AG04450 (cell line): ENCODE measurements around the gene CNOT4. TPM values are rescaled to one million over a fixed set of nuclear protein-coding genes. Genes with fewer than 3 reads are reported as not detected.

Source experiments
- CTCF ChIA-PET: fragments of 300-600, 350-600 bp; formaldehyde crosslinking; extraction: SDS; loops from one replicate; lab custom pipeline; 2022; ENCODE audit warnings: antibody characterized with exemption, inconsistent platforms; lab: Charles Lee
- POLR2A ChIA-PET: fragments of 350-600 bp; formaldehyde crosslinking; extraction: SDS; loops from one replicate; lab custom pipeline; 2021; ENCODE audit warnings: antibody characterized with exemption, inconsistent platforms; lab: Yijun Ruan, JAX
- DNase-seq: peaks from one replicate; pipeline ENCODE4 v3.0.0-alpha.2; 2011; ENCODE audit warnings: low read depth, low spot score
- H3K27ac ChIP-seq: one replicate; pipeline ENCODE4 v1.5.1; 2012; ENCODE audit warnings: low read depth, low read length, control low read depth
- H3K27me3 ChIP-seq: one replicate; pipeline ENCODE4 v1.6.0; 2012; ENCODE audit warnings: low read length; ENCODE audit not compliant: control insufficient read depth, insufficient read depth
- H3K4me3 ChIP-seq: 2 replicates; pipeline ENCODE4 v1.5.1; 2011; ENCODE audit warnings: mild to moderate bottlenecking, low read depth, low read length, control low read depth
- H3K9me3 ChIP-seq: 2 replicates; pipeline ENCODE4 v1.5.1; 2012; ENCODE audit warnings: low read length; ENCODE audit not compliant: control insufficient read depth, insufficient read depth
- polyA plus RNA-seq: library from polyadenylated mRNA; depleted of rRNA; stranded (reverse); fragments of >200 nt; gene quantifications from 2 replicates; pipeline ENCODE4 v1.2.3, GENCODE V29; 2011
- TF ChIP-seq, protein P1 (sequence below): IDR thresholded peaks from 2 replicates; pipeline ENCODE4 v1.5.1; 2011; ENCODE audit warnings: low read depth, low read length, control low read depth, inconsistent platforms

Gene CNOT4
- polyA plus RNA-seq, 1 experiment = 17.0 TPM

GRCh38 chr7:135385209-135385608, 124.7 kb downstream of the CNOT4 start:
- H3K4me3 ChIP-seq = no peak overlapping the region
- TF ChIP-seq, protein P1, sequence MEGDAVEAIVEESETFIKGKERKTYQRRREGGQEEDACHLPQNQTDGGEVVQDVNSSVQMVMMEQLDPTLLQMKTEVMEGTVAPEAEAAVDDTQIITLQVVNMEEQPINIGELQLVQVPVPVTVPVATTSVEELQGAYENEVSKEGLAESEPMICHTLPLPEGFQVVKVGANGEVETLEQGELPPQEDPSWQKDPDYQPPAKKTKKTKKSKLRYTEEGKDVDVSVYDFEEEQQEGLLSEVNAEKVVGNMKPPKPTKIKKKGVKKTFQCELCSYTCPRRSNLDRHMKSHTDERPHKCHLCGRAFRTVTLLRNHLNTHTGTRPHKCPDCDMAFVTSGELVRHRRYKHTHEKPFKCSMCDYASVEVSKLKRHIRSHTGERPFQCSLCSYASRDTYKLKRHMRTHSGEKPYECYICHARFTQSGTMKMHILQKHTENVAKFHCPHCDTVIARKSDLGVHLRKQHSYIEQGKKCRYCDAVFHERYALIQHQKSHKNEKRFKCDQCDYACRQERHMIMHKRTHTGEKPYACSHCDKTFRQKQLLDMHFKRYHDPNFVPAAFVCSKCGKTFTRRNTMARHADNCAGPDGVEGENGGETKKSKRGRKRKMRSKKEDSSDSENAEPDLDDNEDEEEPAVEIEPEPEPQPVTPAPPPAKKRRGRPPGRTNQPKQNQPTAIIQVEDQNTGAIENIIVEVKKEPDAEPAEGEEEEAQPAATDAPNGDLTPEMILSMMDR = no peak
- no peaks in the 10 kb centered on the region for H3K27me3 ChIP-seq
- DNase-seq = no peak
- no peaks in the 10 kb centered on the region for H3K9me3 ChIP-seq
- no peak overlapping the region for H3K27ac ChIP-seq
- CTCF ChIA-PET = interaction anchor here (1.4 kb wide), 1 partner anchor 105 kb away, joined by 5 read pairs; no protein-coding TSS in a partner anchor
- POLR2A ChIA-PET = no interaction called here

DNA sequence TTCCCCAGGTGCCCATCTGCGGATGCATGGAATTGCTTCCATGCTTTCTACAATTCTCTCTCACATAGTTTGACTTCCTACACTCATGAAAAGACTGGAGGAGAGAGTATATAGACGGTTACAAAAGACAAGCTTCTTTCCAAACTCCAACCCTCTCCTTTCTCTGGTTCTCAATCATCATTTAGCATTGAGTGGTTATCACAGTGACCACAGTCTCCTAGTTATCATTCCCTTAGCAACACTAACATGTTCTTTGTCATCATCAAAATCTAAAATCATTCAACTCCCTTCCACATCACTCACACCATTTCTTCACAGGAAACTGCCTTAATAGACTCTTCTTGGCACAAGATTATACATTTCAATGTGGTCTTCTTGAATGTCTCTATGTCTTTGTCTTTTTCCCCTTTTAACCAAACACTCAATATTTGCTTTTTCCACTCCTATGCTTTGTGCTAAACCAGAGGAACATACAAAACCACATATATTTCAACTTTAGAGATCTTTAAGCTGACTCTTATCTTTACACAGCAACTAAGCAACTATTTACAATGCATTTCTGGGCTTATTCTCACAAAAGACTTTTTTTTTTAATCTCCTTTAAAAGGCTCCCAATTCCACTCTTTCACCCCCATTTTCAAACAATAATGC, 126.3 kb downstream of the CNOT4 start:
- H3K4me3 ChIP-seq = no peak overlapping the region
- TF ChIP-seq, protein P1 = no peak
- H3K9me3 ChIP-seq = no peaks in the 10 kb centered on the region
- H3K27me3 ChIP-seq = no peaks in the 10 kb centered on the region
- DNase-seq = no peak
- POLR2A ChIA-PET = no interaction called here
- CTCF ChIA-PET = interaction anchor here (0.7 kb wide), 1 partner anchor 32 kb away, joined by 6 read pairs; no protein-coding TSS in a partner anchor
- no peak overlapping the region for H3K27ac ChIP-seq

DNA sequence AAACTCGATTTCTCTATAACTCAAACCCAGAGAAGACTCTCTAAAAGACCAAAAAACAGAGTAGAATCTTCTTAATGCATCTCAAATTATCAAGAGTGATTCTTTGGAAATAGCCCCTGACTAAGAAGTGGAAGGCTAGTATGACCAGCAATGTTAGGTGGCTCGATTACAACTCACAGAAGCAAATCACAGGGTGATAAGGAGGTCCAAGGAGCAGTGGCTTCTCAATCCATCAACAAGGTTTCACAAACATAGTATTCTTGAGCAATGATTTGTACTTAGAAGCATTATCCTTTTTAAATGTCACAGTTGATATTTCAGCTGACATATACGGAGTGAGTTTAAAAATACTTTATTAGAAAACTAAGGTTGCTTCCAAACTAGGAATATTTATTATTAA, 127.7 kb downstream of the CNOT4 start:
- no peak for DNase-seq
- ChIA-PET POLR2A (no interaction called here), CTCF (interaction anchor here (1.7 kb wide), 1 partner anchor 264 kb away, joined by 5 read pairs; no protein-coding TSS in a partner anchor)
- no peaks in the 10 kb centered on the region for H3K9me3 ChIP-seq
- H3K4me3 ChIP-seq = no peak overlapping the region
- no peak overlapping the region for H3K27ac ChIP-seq
- no peaks in the 10 kb centered on the region for H3K27me3 ChIP-seq
- TF ChIP-seq, protein P1 = no peak

DNA sequence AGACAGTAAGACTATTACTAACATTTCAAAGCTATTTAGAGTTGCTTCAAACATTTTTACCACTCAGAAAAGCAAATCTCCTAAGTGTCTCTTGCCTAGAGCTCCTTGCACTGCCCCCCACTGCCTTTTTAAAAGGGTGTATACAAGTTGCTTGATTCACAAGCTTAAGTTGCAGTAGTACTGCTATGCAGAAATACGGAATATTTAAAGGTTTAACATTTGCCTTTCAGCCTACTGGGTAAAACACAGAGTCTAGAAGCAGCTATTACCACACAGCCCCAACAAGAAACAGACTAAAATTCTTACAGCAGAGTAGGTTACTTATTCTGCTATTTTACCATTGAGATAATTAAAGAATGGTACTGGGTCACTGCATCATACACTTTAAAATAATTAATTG, 128.5 kb downstream of the CNOT4 start:
- ChIA-PET CTCF (interaction anchor here (0.6 to 1.7 kb wide), 3 partner anchors 112 to 264 kb away, joined by 4 to 5 read pairs (median 5); no protein-coding TSS in a partner anchor), POLR2A (no interaction called here)
- TF ChIP-seq, protein P1 = no peak
- no peak overlapping the region for H3K4me3 ChIP-seq
- no peak for DNase-seq
- H3K27ac ChIP-seq = no peak overlapping the region
- no peaks in the 10 kb centered on the region for H3K9me3 ChIP-seq
- no peaks in the 10 kb centered on the region for H3K27me3 ChIP-seq

GRCh38 chr7:135380351-135380750, 129.6 kb downstream of the CNOT4 start:
- ChIA-PET CTCF (interaction anchor here (1.7 kb wide), 1 partner anchor 265 kb away, joined by 5 read pairs; no protein-coding TSS in a partner anchor), POLR2A (no interaction called here)
- H3K4me3 ChIP-seq = no peak overlapping the region
- H3K27me3 ChIP-seq = no peaks in the 10 kb centered on the region
- TF ChIP-seq, protein P1 = no peak
- no peaks in the 10 kb centered on the region for H3K9me3 ChIP-seq
- DNase-seq = no peak
- H3K27ac ChIP-seq = no peak overlapping the region
